Neural progenitor cell (in vitro differentiated cells): ENCODE results near the gene BCOR. TPM values are rescaled to one million over a fixed set of nuclear protein-coding genes. Genes with fewer than 3 reads are reported as not detected.

ENCODE experiments used
- DNase-seq: peaks from one replicate; pipeline ENCODE4 v3.0.0-alpha.2; 2016; ENCODE audit warnings: low spot score
- H2AFZ ChIP-seq: fragments of 200-600 bp; sonication (generic); replicated peaks from 2 replicates; pipeline ENCODE4 v1.6.1; 2016; ENCODE audit warnings: antibody characterized with exemption
- H3F3A ChIP-seq: fragments of 200-600 bp; sonication (generic); 2 replicates; pipeline ENCODE4 v1.6.1; 2016; ENCODE audit warnings: antibody characterized with exemption, low read depth
- H3K27ac ChIP-seq: fragments of 200-600 bp; sonication (generic); 2 replicates; pipeline ENCODE4 v1.5.1; 2016; ENCODE audit warnings: mild to moderate bottlenecking
- H3K27me3 ChIP-seq: fragments of 200-600 bp; sonication (generic); 2 replicates; pipeline ENCODE4 v1.6.1; 2016; ENCODE audit warnings: mild to moderate bottlenecking, moderate library complexity
- H3K36me3 ChIP-seq: fragments of 200-600 bp; sonication (generic); 2 replicates; pipeline ENCODE4 v1.5.1; 2016
- H3K4me1 ChIP-seq: fragments of 200-600 bp; sonication (generic); 2 replicates; pipeline ENCODE4 v1.6.1; 2016; ENCODE audit warnings: mixed run types
- H3K4me2 ChIP-seq: fragments of 200-600 bp; sonication (generic); 2 replicates; pipeline ENCODE4 v1.6.1; 2016
- H3K4me3 ChIP-seq: fragments of 200-600 bp; sonication (generic); 2 replicates; pipeline ENCODE4 v1.5.1; 2016
- H3K79me2 ChIP-seq: fragments of 200-600 bp; sonication (generic); 2 replicates; pipeline ENCODE4 v1.6.1; 2016; ENCODE audit warnings: low read depth
- H3K9ac ChIP-seq: fragments of 200-600 bp; sonication (generic); 2 replicates; pipeline ENCODE4 v1.6.1; 2016
- H3K9me3 ChIP-seq: fragments of 200-600 bp; sonication (generic); 2 replicates; pipeline ENCODE4 v1.5.1; 2016; ENCODE audit warnings: low read depth
- H4K20me1 ChIP-seq: fragments of 200-600 bp; sonication (generic); 2 replicates; pipeline ENCODE4 v1.6.1; 2016; ENCODE audit warnings: low read depth
- H3K27ac Mint-ChIP-seq: 3 replicates; pipeline ENCODE4 v1.8.0; 2021; ENCODE audit warnings: mixed read lengths
- H3K27me3 Mint-ChIP-seq: 2 replicates; pipeline ENCODE4 v1.8.0; 2022; ENCODE audit warnings: low read depth, mild to moderate bottlenecking, inconsistent platforms, moderate library complexity, mixed read lengths; ENCODE audit not compliant: insufficient read depth
- H3K36me3 Mint-ChIP-seq: 3 replicates; pipeline ENCODE4 v1.8.0; 2021; ENCODE audit warnings: mixed read lengths
- H3K4me1 Mint-ChIP-seq: 3 replicates; pipeline ENCODE4 v1.8.0; 2021; ENCODE audit warnings: mixed read lengths
- H3K4me3 Mint-ChIP-seq: 3 replicates; pipeline ENCODE4 v1.8.0; 2021; ENCODE audit warnings: mild to moderate bottlenecking, moderate library complexity, mixed read lengths
- H3K9me3 Mint-ChIP-seq: 3 replicates; pipeline ENCODE4 v1.8.0; 2020; ENCODE audit warnings: mixed read lengths
- EZH2 ChIP-seq: fragments of 200-600 bp; sonication (generic); IDR thresholded peaks from 2 replicates; pipeline ENCODE4 v1.6.1; 2017; ENCODE audit warnings: antibody characterized with exemption, mild to moderate bottlenecking, moderate library complexity
- EZH2phosphoT487 ChIP-seq: fragments of 200-600 bp; sonication (generic); IDR thresholded peaks from 2 replicates; pipeline ENCODE4 v1.6.1; 2017; ENCODE audit warnings: antibody characterized with exemption
- total RNA-seq: library from RNA; depleted of rRNA; stranded (reverse); fragments of >200 nt; gene quantifications from 2 replicates; pipeline ENCODE4 v1.2.3, GENCODE V29; 2015; ENCODE audit warnings: low replicate concordance
- TF ChIP-seq, protein P1 (sequence below): fragments of 200-600 bp; sonication (generic); IDR thresholded peaks from 2 replicates; pipeline ENCODE4 v1.5.1; 2017; ENCODE audit warnings: antibody characterized with exemption, mild to moderate bottlenecking

Gene BCOR
- total RNA-seq, 1 donor from 2014 or later, result 32.4 TPM

GRCh38 chrX:40088803-40089540 lies 8.8 kb downstream of the BCOR start:
- Mint-ChIP-seq H3K36me3 (no peaks in the 10 kb centered on the region), H3K27me3 (peaks cover 10% of the 10 kb centered on the region), H3K4me3 (peak overlapping the region; percentile 60), H3K27ac (peak overlapping the region; percentile 80), H3K9me3 (peaks cover 15% of the 10 kb centered on the region), H3K4me1 (peaks cover 73% of the 10 kb centered on the region)
- Histone ChIP-seq H3K79me2 (peaks cover 100% of the 10 kb centered on the region), H3K9ac (no peak overlapping the region), H3K9me3 (no peaks in the 10 kb centered on the region), H3K4me1 (peaks cover 91% of the 10 kb centered on the region), H3K4me2 (peak overlapping the region; percentile 92), H2AFZ (no peak overlapping the region), H3K36me3 (no peaks in the 10 kb centered on the region), H3K27ac (no peak overlapping the region), H3K4me3 (no peak overlapping the region), H3K27me3 (peaks cover 96% of the 10 kb centered on the region), H3F3A (peaks cover 53% of the 10 kb centered on the region), H4K20me1 (peaks cover 100% of the 10 kb centered on the region)
- no peak for DNase-seq
- TF ChIP-seq EZH2phosphoT487 (no peak), EZH2 (no peak)
- TF ChIP-seq, protein P1, sequence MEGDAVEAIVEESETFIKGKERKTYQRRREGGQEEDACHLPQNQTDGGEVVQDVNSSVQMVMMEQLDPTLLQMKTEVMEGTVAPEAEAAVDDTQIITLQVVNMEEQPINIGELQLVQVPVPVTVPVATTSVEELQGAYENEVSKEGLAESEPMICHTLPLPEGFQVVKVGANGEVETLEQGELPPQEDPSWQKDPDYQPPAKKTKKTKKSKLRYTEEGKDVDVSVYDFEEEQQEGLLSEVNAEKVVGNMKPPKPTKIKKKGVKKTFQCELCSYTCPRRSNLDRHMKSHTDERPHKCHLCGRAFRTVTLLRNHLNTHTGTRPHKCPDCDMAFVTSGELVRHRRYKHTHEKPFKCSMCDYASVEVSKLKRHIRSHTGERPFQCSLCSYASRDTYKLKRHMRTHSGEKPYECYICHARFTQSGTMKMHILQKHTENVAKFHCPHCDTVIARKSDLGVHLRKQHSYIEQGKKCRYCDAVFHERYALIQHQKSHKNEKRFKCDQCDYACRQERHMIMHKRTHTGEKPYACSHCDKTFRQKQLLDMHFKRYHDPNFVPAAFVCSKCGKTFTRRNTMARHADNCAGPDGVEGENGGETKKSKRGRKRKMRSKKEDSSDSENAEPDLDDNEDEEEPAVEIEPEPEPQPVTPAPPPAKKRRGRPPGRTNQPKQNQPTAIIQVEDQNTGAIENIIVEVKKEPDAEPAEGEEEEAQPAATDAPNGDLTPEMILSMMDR, result no peak

DNA sequence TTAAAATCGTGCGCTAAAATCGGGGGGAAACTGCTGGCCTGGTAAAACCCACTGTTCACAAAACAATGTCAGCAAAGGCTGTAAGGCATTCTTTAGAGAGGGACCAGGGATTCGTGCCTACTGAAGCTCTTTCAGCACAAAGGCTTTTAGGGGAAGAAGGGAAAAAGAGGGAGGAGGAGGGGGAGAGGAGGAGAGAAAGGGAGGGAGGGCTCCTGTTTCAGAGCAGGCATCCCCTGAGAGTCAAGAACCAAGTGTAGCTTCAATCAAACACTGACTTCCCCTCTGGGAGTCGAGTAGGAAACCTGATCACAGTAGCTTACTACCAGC lies 9.5 kb downstream of the BCOR start:
- Mint-ChIP-seq H3K4me1 (peaks cover 68% of the 10 kb centered on the region), H3K36me3 (no peaks in the 10 kb centered on the region), H3K4me3 (peak overlapping the region; percentile 11), H3K27ac (no peak overlapping the region), H3K9me3 (peaks cover 15% of the 10 kb centered on the region), H3K27me3 (peaks cover 6% of the 10 kb centered on the region)
- peak; percentile 76 for DNase-seq
- no peaks in the 10 kb centered on the region for H3K36me3 ChIP-seq
- peak overlapping the region; percentile 70 for H3K4me2 ChIP-seq
- TF ChIP-seq EZH2 (no peak), EZH2phosphoT487 (no peak)
- TF ChIP-seq, protein P1, result no peak
- H3K27ac ChIP-seq, result no peak overlapping the region
- H3K9ac ChIP-seq, result no peak overlapping the region
- H3K4me1 ChIP-seq, result peaks cover 91% of the 10 kb centered on the region
- H3F3A ChIP-seq, result peaks cover 46% of the 10 kb centered on the region
- H4K20me1 ChIP-seq, result peaks cover 100% of the 10 kb centered on the region
- H3K27me3 ChIP-seq, result peaks cover 96% of the 10 kb centered on the region
- H3K9me3 ChIP-seq, result no peaks in the 10 kb centered on the region
- no peak overlapping the region for H2AFZ ChIP-seq
- peak overlapping the region; percentile 22 for H3K4me3 ChIP-seq
- peaks cover 100% of the 10 kb centered on the region for H3K79me2 ChIP-seq

DNA sequence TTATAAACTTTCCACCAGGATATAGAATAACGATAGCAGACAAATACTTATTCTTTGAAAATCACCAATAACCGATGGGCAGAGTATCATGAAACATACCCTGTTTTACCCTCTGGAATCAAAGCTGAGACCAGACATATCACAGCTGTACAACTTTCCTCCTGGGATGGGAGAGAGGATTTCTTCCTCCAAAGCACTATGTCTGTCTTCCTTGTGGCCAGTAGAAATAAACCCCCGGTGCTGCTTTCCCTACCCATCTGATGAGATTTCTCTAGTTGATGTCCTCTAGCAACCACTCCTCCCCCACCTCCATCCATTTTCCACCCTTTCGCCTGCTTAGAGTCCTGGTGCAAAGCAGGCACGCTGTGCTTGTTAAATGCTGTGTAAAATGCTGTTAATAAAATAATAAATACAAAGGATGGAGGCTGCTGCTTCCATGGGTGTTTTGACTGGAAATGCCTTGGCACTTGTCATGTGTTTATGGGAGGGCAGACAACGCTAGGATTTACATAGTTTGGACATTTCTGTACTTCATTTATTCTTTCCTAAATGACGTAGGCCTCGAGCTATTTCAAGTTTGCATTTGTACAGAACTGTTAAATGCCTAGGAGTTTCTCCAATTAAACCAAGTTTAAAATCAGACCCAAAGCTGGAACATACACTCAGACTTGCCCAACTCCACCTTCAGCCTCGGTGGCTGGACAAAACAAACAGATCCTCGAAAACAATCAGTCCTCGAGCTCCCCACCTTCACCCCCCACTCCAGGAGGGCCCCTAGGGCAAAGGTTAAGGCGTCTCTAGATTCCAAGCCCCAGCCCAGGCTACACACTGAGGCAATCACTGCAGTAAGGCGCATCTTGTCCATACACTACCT lies 10.1 kb downstream of the BCOR start:
- Histone ChIP-seq H3K79me2 (peaks cover 100% of the 10 kb centered on the region), H3K4me2 (peak overlapping the region; percentile 70), H3K4me1 (peaks cover 91% of the 10 kb centered on the region)

More for the DNA sequence above, 10.1 kb downstream of the BCOR start:
- Histone ChIP-seq H3K27ac (no peak overlapping the region), H3K9me3 (no peaks in the 10 kb centered on the region), H3K27me3 (peaks cover 96% of the 10 kb centered on the region), H3F3A (peaks cover 40% of the 10 kb centered on the region), H3K9ac (no peak overlapping the region), H4K20me1 (peaks cover 100% of the 10 kb centered on the region), H2AFZ (no peak overlapping the region), H3K4me3 (peak overlapping the region; percentile 22), H3K36me3 (no peaks in the 10 kb centered on the region)
- Mint-ChIP-seq H3K4me1 (peaks cover 63% of the 10 kb centered on the region), H3K36me3 (peaks cover under 1% of the 10 kb centered on the region), H3K9me3 (peaks cover 15% of the 10 kb centered on the region), H3K4me3 (peak overlapping the region; percentile 11), H3K27ac (no peak overlapping the region), H3K27me3 (peaks cover 6% of the 10 kb centered on the region)
- TF ChIP-seq, protein P1, result no peak
- TF ChIP-seq EZH2 (no peak), EZH2phosphoT487 (no peak)
- no peak for DNase-seq
